IMR-90 (cell line): ENCODE results near the gene CDO1. TPM values are rescaled to one million over a fixed set of nuclear protein-coding genes. Genes with fewer than 3 reads are reported as not detected.

ENCODE experiments used
- ATAC-seq: fragments of 200-7000 bp; cut with Tn5 transposase; 2 replicates; pipeline ENCODE4 v1.9.1; 2020; ENCODE audit warnings: low read depth, mild to moderate bottlenecking, moderate library complexity
- BruUV-seq: library from RNA; stranded (reverse); fragments of 400-500 nt; replicated peaks from 2 replicates; lab custom pipeline; 2021; lab: Mats Ljungman, UMichigan
- CTCF ChIA-PET: fragments of 300-600 bp; formaldehyde crosslinking; extraction: SDS; loops from one replicate; lab custom pipeline; 2021; ENCODE audit warnings: antibody characterized with exemption; lab: Yijun Ruan, JAX
- POLR2A ChIA-PET: fragments of 300-600 bp; sonication (Branson Sonifier 250); formaldehyde crosslinking; loops from one replicate; lab custom pipeline; 2022; ENCODE audit warnings: antibody characterized with exemption; ENCODE audit not compliant: unreplicated experiment; lab: Charles Lee
- DNase-seq: peaks from one replicate; pipeline ENCODE4 v3.0.0; 2013
- H2AFZ ChIP-seq: replicated peaks from 2 replicates; pipeline ENCODE3; 2013; ENCODE audit warnings: low read length, mild to moderate bottlenecking; ENCODE audit not compliant: poor library complexity
- H2AK5ac ChIP-seq: 2 replicates; pipeline ENCODE4 v1.6.1; 2013; ENCODE audit warnings: low read depth, low read length, inconsistent platforms
- H2AK9ac ChIP-seq: replicated peaks from 2 replicates; pipeline ENCODE3; 2013; ENCODE audit warnings: mild to moderate bottlenecking, low read depth, low read length, moderate library complexity; ENCODE audit not compliant: poor library complexity
- H2BK120ac ChIP-seq: 2 replicates; pipeline ENCODE4 v1.6.1; 2013; ENCODE audit warnings: low read depth, low read length, inconsistent platforms
- H2BK15ac ChIP-seq: 3 replicates; pipeline ENCODE4 v1.6.1; 2013; ENCODE audit warnings: low read depth, low read length, inconsistent platforms
- H2BK20ac ChIP-seq: 2 replicates; pipeline ENCODE4 v1.6.1; 2013; ENCODE audit warnings: low read depth, mild to moderate bottlenecking, inconsistent platforms, low read length, moderate library complexity
- H2BK5ac ChIP-seq: 2 replicates; pipeline ENCODE4 v1.6.1; 2013; ENCODE audit warnings: mild to moderate bottlenecking, low read depth, low read length, inconsistent platforms; ENCODE audit not compliant: poor library complexity, severe bottlenecking
- H3K14ac ChIP-seq: replicated peaks from 2 replicates; pipeline ENCODE4 v1.6.1; 2013; ENCODE audit warnings: low read depth, low read length, inconsistent platforms
- H3K18ac ChIP-seq: 2 replicates; pipeline ENCODE4 v1.6.1; 2013; ENCODE audit warnings: low read depth, low read length, control low read depth
- H3K23ac ChIP-seq: 2 replicates; pipeline ENCODE4 v1.6.1; 2013; ENCODE audit warnings: low read depth, low read length, inconsistent platforms
- H3K27ac ChIP-seq: 2 replicates; pipeline ENCODE4 v1.5.1; 2013; ENCODE audit warnings: mild to moderate bottlenecking, control low read depth, low read length; ENCODE audit not compliant: insufficient read depth
- H3K27me3 ChIP-seq: 2 replicates; pipeline ENCODE4 v1.6.1; 2013; ENCODE audit warnings: low read length; ENCODE audit not compliant: control insufficient read depth, insufficient read depth
- H3K36me3 ChIP-seq: 2 replicates; pipeline ENCODE4 v1.6.1; 2013; ENCODE audit warnings: low read length, mixed read lengths; ENCODE audit not compliant: control insufficient read depth, insufficient read depth
- H3K4ac ChIP-seq: 2 replicates; pipeline ENCODE4 v1.6.1; 2013; ENCODE audit warnings: low read depth, low read length, inconsistent platforms
- H3K4me1 ChIP-seq: 2 replicates; pipeline ENCODE4 v1.6.1; 2013; ENCODE audit warnings: low read length, mixed read lengths; ENCODE audit not compliant: control insufficient read depth, insufficient read depth
- H3K4me2 ChIP-seq: 2 replicates; pipeline ENCODE4 v1.6.1; 2013; ENCODE audit warnings: low read depth, mild to moderate bottlenecking, control low read depth, low read length, moderate library complexity
- H3K4me3 ChIP-seq: 2 replicates; pipeline ENCODE4 v1.5.1; 2013; ENCODE audit warnings: low read depth, mild to moderate bottlenecking, control low read depth, low read length, moderate library complexity; ENCODE audit not compliant: insufficient read depth
- H3K56ac ChIP-seq: 2 replicates; pipeline ENCODE4 v1.6.1; 2013; ENCODE audit warnings: low read length, inconsistent platforms; ENCODE audit not compliant: insufficient read depth; ENCODE audit errors: extremely low read depth
- H3K79me1 ChIP-seq, 2 experiments: 2 replicates each; pipeline ENCODE4 v1.6.1; 2013; ENCODE audit warnings: low read length in 2 of 2, inconsistent platforms in 1 of 2, low read depth in 1 of 2
- H3K9ac ChIP-seq: 2 replicates; pipeline ENCODE4 v1.6.1; 2013; ENCODE audit warnings: low read depth, low read length, control low read depth
- H3K9me1 ChIP-seq: 2 replicates; pipeline ENCODE4 v1.6.1; 2013; ENCODE audit warnings: low read length, inconsistent platforms; ENCODE audit not compliant: insufficient read depth
- H3K9me3 ChIP-seq: 2 replicates; pipeline ENCODE4 v1.6.1; 2013; ENCODE audit warnings: low read length; ENCODE audit not compliant: control insufficient read depth, insufficient read depth
- H4K20me1 ChIP-seq: 2 replicates; pipeline ENCODE4 v1.6.1; 2013; ENCODE audit warnings: low read length, inconsistent platforms; ENCODE audit not compliant: insufficient read depth
- H4K5ac ChIP-seq: 2 replicates; pipeline ENCODE4 v1.6.1; 2013; ENCODE audit warnings: mild to moderate bottlenecking, low read depth, low read length, control low read depth
- H4K8ac ChIP-seq, 2 experiments: 2 replicates each; pipeline ENCODE4 v1.6.1; 2013; ENCODE audit warnings: low read depth in 2 of 2, low read length in 2 of 2, control low read depth in 1 of 2, inconsistent platforms in 1 of 2
- H4K91ac ChIP-seq: 2 replicates; pipeline ENCODE4 v1.6.1; 2013; ENCODE audit warnings: low read depth, low read length, inconsistent platforms; ENCODE audit not compliant: insufficient read depth
- BHLHE40 ChIP-seq: fragments of 150-350 bp; IDR thresholded peaks from 2 replicates; pipeline ENCODE4 v1.6.1; 2016; ENCODE audit warnings: mild to moderate bottlenecking, low read depth, low read length
- ELK1 ChIP-seq: fragments of 150-350 bp; IDR thresholded peaks from 2 replicates; pipeline ENCODE4 v1.6.1; 2016; ENCODE audit warnings: low read depth, mild to moderate bottlenecking, low read length, moderate library complexity, borderline replicate concordance
- FOS ChIP-seq: fragments of 150-350 bp; IDR thresholded peaks from 2 replicates; pipeline ENCODE4 v1.6.1; 2016; ENCODE audit warnings: low read depth, low read length
- MAZ ChIP-seq: IDR thresholded peaks from 2 replicates; pipeline ENCODE4 v1.6.1; 2012; ENCODE audit warnings: low read depth, mild to moderate bottlenecking, low read length, improper control_type of control experiment, moderate library complexity, borderline replicate concordance
- MXI1 ChIP-seq: IDR thresholded peaks from 2 replicates; pipeline ENCODE4 v1.6.1; 2012; ENCODE audit warnings: low read depth, mild to moderate bottlenecking, low read length, moderate library complexity, borderline replicate concordance
- NFE2L2 ChIP-seq: fragments of 150-350 bp; IDR thresholded peaks from 2 replicates; pipeline ENCODE4 v1.6.1; 2016; ENCODE audit warnings: low read depth, mild to moderate bottlenecking, low read length
- POLR2A ChIP-seq: IDR thresholded peaks from 2 replicates; pipeline ENCODE4 v1.6.1; 2012; ENCODE audit warnings: mild to moderate bottlenecking, low read depth, low read length
- RCOR1 ChIP-seq: IDR thresholded peaks from 2 replicates; pipeline ENCODE4 v1.6.1; 2012; ENCODE audit warnings: mild to moderate bottlenecking, low read length, improper control_type of control experiment; ENCODE audit not compliant: insufficient replicate concordance
- SMC3 ChIP-seq: fragments of 150-350 bp; IDR thresholded peaks from 2 replicates; pipeline ENCODE4 v1.6.1; 2016; ENCODE audit warnings: low read depth, mild to moderate bottlenecking, antibody characterized with exemption, low read length, moderate library complexity
- WGBS, 2 experiments: methylation state at CpG; one replicate each; pipeline versions ENCODE4 v1.1.5 to v1.1.7; 2013; ENCODE audit warnings: missing lambda C conversion rate in 2 of 2; ENCODE audit not compliant: insufficient read length in 1 of 2; ENCODE audit errors: extremely low coverage in 2 of 2; 5-methylcytosine and 5-hydroxymethylcytosine counted together
- dilution Hi-C: fragments of 300-500 bp; cut with HindIII; formaldehyde crosslinking; loops from one replicate; pipeline ENCODE4 v1.14.3; 2018; ENCODE audit warnings: low sequenced_read_pairs; ENCODE audit not compliant: unreplicated experiment
- in situ Hi-C: fragments of 300-500 bp; cut with MboI; formaldehyde crosslinking; loops from 3 replicates; pipeline ENCODE4 v1.14.3; 2019; ENCODE audit warnings: low sequenced_read_pairs, inconsistent platforms, mixed read lengths
- intact Hi-C: fragments of 100-400 bp; cut with micrococcal nuclease; formaldehyde crosslinking; loops from 2 replicates; pipeline ENCODE4 v1.10.0; 2022
- polyA plus RNA-seq, 3 experiments: library from polyadenylated mRNA; depleted of rRNA; stranded (reverse); fragments of >200 nt; gene quantifications; 2 replicates each; pipeline ENCODE4 v1.2.3, GENCODE V29; 2012; ENCODE audit warnings: low replicate concordance in 1 of 3
- total RNA-seq: library from RNA; depleted of rRNA; stranded (reverse); fragments of >200 nt; gene quantifications from 2 replicates; pipeline ENCODE4 v1.2.3, GENCODE V29; 2012

CDO1 gene
- total and polyA plus RNA-seq, 2 of the 4 experiments (the other 2 are of a cell fraction), result 4.8 to 8.6 TPM

GRCh38 chr5:115817386-115817785 is 927 bp upstream of the CDO1 start:
- H3K4me3 ChIP-seq, result no peak overlapping the region
- no peak overlapping the region for H4K5ac ChIP-seq
- H4K20me1 ChIP-seq, result no peaks in the 10 kb centered on the region
- H3K9ac ChIP-seq, result no peak overlapping the region
- no peaks in the 10 kb centered on the region; the same call in 1 of the 2 replicates for H3K4me1 ChIP-seq
- ATAC-seq (no peak), DNase-seq (no peak)
- H3K4me2 ChIP-seq, result no peak overlapping the region
- H2BK15ac ChIP-seq, result no peak overlapping the region
- H3K56ac ChIP-seq, result no peak overlapping the region
- POLR2A ChIA-PET, result no interaction called here
- H2BK5ac ChIP-seq, result no peak overlapping the region
- H3K18ac ChIP-seq, result no peak overlapping the region
- no peaks in the 10 kb centered on the region for H3K9me1 ChIP-seq
- no peak overlapping the region for H3K14ac ChIP-seq
- H4K91ac ChIP-seq, result no peak overlapping the region
- H3K4ac ChIP-seq, result no peak overlapping the region
- H3K27me3 ChIP-seq, result peaks cover 25% of the 10 kb centered on the region
- no peak overlapping the region for H2AK5ac ChIP-seq
- CTCF ChIA-PET, result no interaction called here
- no CpG with 5 or more reads among the region's 7 CpGs for WGBS, 2 experiments
- intact Hi-C loops, result no loop called here
- H3K36me3 ChIP-seq, result no peaks in the 10 kb centered on the region
- no peak overlapping the region for H2BK120ac ChIP-seq
- H3K9me3 ChIP-seq, result no peaks in the 10 kb centered on the region
- no peak overlapping the region for H4K8ac ChIP-seq
- no peak overlapping the region for H2AFZ ChIP-seq
- no peak overlapping the region for H3K27ac ChIP-seq
- dilution Hi-C loops, result no loop called here
- in situ Hi-C loops, result loop anchor here (10.0 kb wide), 1 partner anchor 173 kb away; no protein-coding TSS in a partner anchor
- no peak for TF ChIP-seq MAZ
- TF ChIP-seq BHLHE40, result no peak
- no peak for TF ChIP-seq RCOR1
- TF ChIP-seq ELK1, result no peak
- TF ChIP-seq FOS, result no peak
- TF ChIP-seq MXI1, result no peak
- TF ChIP-seq NFE2L2, result no peak
- TF ChIP-seq POLR2A, result no peak
- no peak for TF ChIP-seq SMC3
- H3K79me1 ChIP-seq, result no peaks in the 10 kb centered on the region
- no peak overlapping the region for H2BK20ac ChIP-seq
- no peak overlapping the region for H2AK9ac ChIP-seq
- H3K23ac ChIP-seq, result no peak overlapping the region
- no TSS peak for BruUV-seq
